ENCODE measurements around the gene OR2A14. TPM values are rescaled to one million over a fixed set of nuclear protein-coding genes. Genes with fewer than 3 reads are reported as not detected.

The OR2A14 gene
- not detected in 5 replicates for total RNA-seq (2022; extraction: Qiagen RNA extraction; ENCODE audit: low read depth)

GRCh38 chr7:144122876-144123275, at the start of gene OR2A14:
Gene OR2A14, plus strand, starts transcription at chr7:144123176. Its CDS starts 5,937 bp downstream, at chr7:144129113.

GRCh38 chr7:144085978-144086377, 37.0 kb upstream of the OR2A14 start, which contains the start of gene OR2A12:
Gene OR2A12, plus strand, starts transcription at chr7:144086278. Its CDS starts 8,830 bp downstream, at chr7:144095108.

GRCh38 chr7:144109283-144109682, 13.7 kb upstream of the OR2A14 start, which contains the start of gene OR2A2:
Gene OR2A2, plus strand, starts transcription at chr7:144109583. Its CDS starts 0 bp downstream, at chr7:144109583.

Other genes with a start within 250 kb of the OR2A14 start
- 16.6 to 22.4 TPM (median 21.5 TPM) in 5 replicates for gene TCAF1, start 221.0 kb upstream of the OR2A14 start, total RNA-seq (2022; extraction: Qiagen RNA extraction; ENCODE audit: low read depth)
- not detected in 5 replicates for gene OR2F2, start 187.9 kb upstream of the OR2A14 start, total RNA-seq (2022; extraction: Qiagen RNA extraction; ENCODE audit: low read depth)
- not detected in 5 replicates for gene OR2F1, start 168.3 kb upstream of the OR2A14 start, total RNA-seq (2022; extraction: Qiagen RNA extraction; ENCODE audit: low read depth)
- not detected in 5 replicates for gene OR6B1, start 122.9 kb upstream of the OR2A14 start, total RNA-seq (2022; extraction: Qiagen RNA extraction; ENCODE audit: low read depth)
- not detected in 5 replicates for gene OR2A5, start 74.2 kb upstream of the OR2A14 start, total RNA-seq (2022; extraction: Qiagen RNA extraction; ENCODE audit: low read depth)
- gene OR2A25, start 53.4 kb upstream of the OR2A14 start, total RNA-seq (2022; extraction: Qiagen RNA extraction; ENCODE audit: low read depth), result not detected in 5 replicates
- not detected in 5 replicates for gene OR2A12, start 36.9 kb upstream of the OR2A14 start, total RNA-seq (2022; extraction: Qiagen RNA extraction; ENCODE audit: low read depth)
- gene OR2A2, start 13.6 kb upstream of the OR2A14 start, total RNA-seq (2022; extraction: Qiagen RNA extraction; ENCODE audit: low read depth), result not detected in 5 replicates
- gene CTAGE4, start 60.3 kb downstream of the OR2A14 start, total RNA-seq (2022; extraction: Qiagen RNA extraction; ENCODE audit: low read depth), result not detected in 5 replicates
- gene ARHGEF35, start 72.7 kb downstream of the OR2A14 start, total RNA-seq (2022; extraction: Qiagen RNA extraction; ENCODE audit: low read depth), result 0.23 to 0.44 TPM (median 0.38 TPM) in 5 replicates
- gene OR2A42, start 116.4 kb downstream of the OR2A14 start, total RNA-seq (2022; extraction: Qiagen RNA extraction; ENCODE audit: low read depth), result not detected in 5 replicates
- not detected in 5 replicates for gene OR2A7, start 141.6 kb downstream of the OR2A14 start, total RNA-seq (2022; extraction: Qiagen RNA extraction; ENCODE audit: low read depth)
- gene CTAGE8, start 146.1 kb downstream of the OR2A14 start, total RNA-seq (2022; extraction: Qiagen RNA extraction; ENCODE audit: low read depth), result not detected in 5 replicates
- not detected in 5 replicates for gene OR2A1, start 189.2 kb downstream of the OR2A14 start, total RNA-seq (2022; extraction: Qiagen RNA extraction; ENCODE audit: low read depth)
- gene ARHGEF5, start 232.2 kb downstream of the OR2A14 start, total RNA-seq (2022; extraction: Qiagen RNA extraction; ENCODE audit: low read depth), result 1.6 to 2.1 TPM (median 1.7 TPM) in 5 replicates

All from A549 treated with DMSO at 1 μM for 4 hours (cell line).